Ishikawa (cell line): ENCODE data around the gene SAP25.

Experiments used
- CEBPB ChIP-seq: IDR thresholded peaks from 2 replicates; pipeline ENCODE4 v1.6.1; 2012
- CREB1 ChIP-seq: IDR thresholded peaks from 2 replicates; pipeline ENCODE4 v1.6.1; 2012; ENCODE audit warnings: low read depth
- EP300 ChIP-seq: IDR thresholded peaks from 2 replicates; pipeline ENCODE4 v1.6.1; 2012; ENCODE audit warnings: borderline replicate concordance
- MAX ChIP-seq: IDR thresholded peaks from 2 replicates; pipeline ENCODE4 v1.6.1; 2012
- YY1 ChIP-seq: IDR thresholded peaks from 2 replicates; pipeline ENCODE4 v1.6.1; 2012; ENCODE audit warnings: low read depth

- no peak for TF ChIP-seq CEBPB
- peak; percentile 25; the same call in 1 of the 2 replicates for TF ChIP-seq EP300
- no peak for TF ChIP-seq CREB1
- no peak for TF ChIP-seq YY1
- peak; percentile 74 for TF ChIP-seq MAX
Measured at GRCh38 chr7:100545360-100546128, 28.2 kb downstream of the SAP25 start.
